HG03520 (cell line): ENCODE results near the gene PIP5K1A.
"Not testable (repeated sequence)": the region's sequence is repeated elsewhere in the genome, so short reads cannot be mapped to it uniquely, and the experiment has no call there.

Source experiments
- ATAC-seq: cut with Tn5 transposase; IDR thresholded peaks from one replicate; pipeline ENCODE4 v1.9.1; 2021; ENCODE audit warnings: mild to moderate bottlenecking, moderate library complexity; ENCODE audit not compliant: unreplicated experiment

PIP5K1A gene

GRCh38 chr1:151192047-151192446 lies 6.3 kb upstream of the PIP5K1A start:
- no peak for ATAC-seq

GRCh38 chr1:151193304-151193703 lies 5.0 kb upstream of the PIP5K1A start:
- ATAC-seq, result no peak

- no peak for ATAC-seq
These were observed 4.5 kb upstream of the PIP5K1A start for GRCh38 chr1:151193856-151194255.

GRCh38 chr1:151194894-151195594 lies 3.3 kb upstream of the PIP5K1A start:
- ATAC-seq, result not testable (repeated sequence)

- ATAC-seq, result no peak
These were observed 2.0 kb upstream of the PIP5K1A start for GRCh38 chr1:151196292-151196800.

GRCh38 chr1:151197863-151198253 lies 494 bp upstream of the PIP5K1A start:
- no peak for ATAC-seq

- ATAC-seq, result no peak
These were observed 1.7 kb downstream of the PIP5K1A start for GRCh38 chr1:151199873-151200581.

GRCh38 chr1:151205381-151205965 lies 7.1 kb downstream of the PIP5K1A start:
- ATAC-seq, result not testable (repeated sequence)

- no peak for ATAC-seq
These were observed 12.5 kb downstream of the PIP5K1A start for GRCh38 chr1:151210830-151211229.

GRCh38 chr1:151211972-151212705 lies 13.8 kb downstream of the PIP5K1A start:
- ATAC-seq, result no peak

GRCh38 chr1:151213560-151213959 lies 15.2 kb downstream of the PIP5K1A start:
- ATAC-seq, result no peak

- ATAC-seq, result no peak
These were observed 23.3 kb downstream of the PIP5K1A start for GRCh38 chr1:151221616-151222015.

GRCh38 chr1:151222130-151222529 lies 23.8 kb downstream of the PIP5K1A start:
- no peak for ATAC-seq

- ATAC-seq, result no peak
These were observed 36.9 kb downstream of the PIP5K1A start for GRCh38 chr1:151235235-151235634.

- no peak for ATAC-seq
These were observed 39.5 kb downstream of the PIP5K1A start for GRCh38 chr1:151237678-151238466.

- no peak for ATAC-seq
These were observed 40.1 kb downstream of the PIP5K1A start for GRCh38 chr1:151238467-151238739.

GRCh38 chr1:151242442-151242841 lies 44.1 kb downstream of the PIP5K1A start:
- ATAC-seq, result no peak

- ATAC-seq, result no peak
These were observed 45.4 kb downstream of the PIP5K1A start for GRCh38 chr1:151243683-151244216.

GRCh38 chr1:151246786-151247185 lies 48.4 kb downstream of the PIP5K1A start:
- ATAC-seq, result no peak
